PFSK-1 (cell line): ENCODE results near the gene RAB26.

ENCODE experiments used
- POLR2AphosphoS5 ChIP-seq: IDR thresholded peaks from 2 replicates; pipeline ENCODE4 v1.6.1; 2012; ENCODE audit warnings: low read depth, mild to moderate bottlenecking, control low read depth, low read length, moderate library complexity
- TAF1 ChIP-seq: IDR thresholded peaks from 2 replicates; pipeline ENCODE4 v1.6.1; 2012; ENCODE audit warnings: low read length, control low read depth, borderline replicate concordance; ENCODE audit not compliant: insufficient read depth

DNA sequence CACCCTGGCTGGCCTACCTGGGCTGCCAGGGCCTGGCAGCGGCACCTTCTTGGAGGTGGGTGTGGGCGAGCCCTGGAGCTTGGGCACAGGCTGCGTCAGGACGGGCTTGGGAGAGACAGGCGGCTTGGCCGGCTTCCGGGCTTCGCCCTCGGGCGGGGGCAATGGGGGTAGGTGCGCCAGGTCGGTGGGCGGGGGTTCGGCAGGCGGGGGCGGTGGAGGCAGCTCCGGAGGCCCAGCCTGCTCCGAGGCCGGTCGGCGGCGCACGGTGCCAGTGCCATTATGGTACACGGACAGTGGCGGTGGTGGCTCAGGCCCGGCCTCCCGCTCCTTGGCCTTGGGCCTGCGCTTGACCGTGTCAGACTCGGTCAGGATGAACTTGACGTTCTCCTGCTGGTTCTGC lies 31.2 kb downstream of the RAB26 start:
- TF ChIP-seq POLR2AphosphoS5, result no peak
- no peak for TF ChIP-seq TAF1
